ENCODE data around the gene NIBAN1.
A peak's percentile ranks its signal among the peaks of the same experiment; 100 is the strongest.
"Not testable (repeated sequence)": the region's sequence is repeated elsewhere in the genome, so short reads cannot be mapped to it uniquely, and the experiment has no call there.

The NIBAN1 gene

GRCh38 chr1:184974056-184974836, at the start of gene NIBAN1:
NIBAN1 (minus strand) TSS chr1:184974508; CDS start chr1:184974356, 152 bp downstream.
- FAIRE-seq: no peak

GRCh38 chr1:185017966-185018365, 43.7 kb upstream of the NIBAN1 start:
- no peak for FAIRE-seq

GRCh38 chr1:185017338-185017737, 43.0 kb upstream of the NIBAN1 start:
- FAIRE-seq: no peak

- no peak for FAIRE-seq
Measured at GRCh38 chr1:185016880-185017279, 42.6 kb upstream of the NIBAN1 start.

- FAIRE-seq: no peak
Measured at GRCh38 chr1:185015631-185016030, 41.3 kb upstream of the NIBAN1 start.

GRCh38 chr1:185014941-185015340, 40.6 kb upstream of the NIBAN1 start:
- FAIRE-seq: no peak

- FAIRE-seq: no peak
Measured at GRCh38 chr1:185010361-185010760, 36.1 kb upstream of the NIBAN1 start.

- no peak for FAIRE-seq
Measured at GRCh38 chr1:185008838-185009237, 34.5 kb upstream of the NIBAN1 start.

GRCh38 chr1:185001312-185001880, 27.1 kb upstream of the NIBAN1 start:
- FAIRE-seq: not testable (repeated sequence)

GRCh38 chr1:184999974-185000373, 25.7 kb upstream of the NIBAN1 start:
- not testable (repeated sequence) for FAIRE-seq

- no peak for FAIRE-seq
Measured at GRCh38 chr1:184994301-184994700, 20.0 kb upstream of the NIBAN1 start.

- no peak for FAIRE-seq
Measured at GRCh38 chr1:184992271-184992670, 18.0 kb upstream of the NIBAN1 start.

GRCh38 chr1:184990204-184990603, 15.9 kb upstream of the NIBAN1 start:
- FAIRE-seq: no peak

GRCh38 chr1:184988506-184988905, 14.2 kb upstream of the NIBAN1 start:
- FAIRE-seq: no peak

- no peak for FAIRE-seq
Measured at GRCh38 chr1:184987696-184988095, 13.4 kb upstream of the NIBAN1 start.

GRCh38 chr1:184986250-184986649, 11.9 kb upstream of the NIBAN1 start:
- no peak for FAIRE-seq

GRCh38 chr1:184982002-184982954, 8.0 kb upstream of the NIBAN1 start:
- peak; percentile 70 for FAIRE-seq

GRCh38 chr1:184980726-184981125, 6.4 kb upstream of the NIBAN1 start:
- no peak for FAIRE-seq

GRCh38 chr1:184975208-184975870, 1.0 kb upstream of the NIBAN1 start:
- no peak for FAIRE-seq

- FAIRE-seq: no peak
Measured at GRCh38 chr1:184974837-184975115, 468 bp upstream of the NIBAN1 start.

- FAIRE-seq: no peak
Measured at GRCh38 chr1:184973272-184974055, 844 bp downstream of the NIBAN1 start.

Data from G401.6 (cell line).